Common myeloid progenitor, CD34-positive (primary cell): Measurements from ENCODE around the gene GARIN5B.

Source experiments
- CTCF ChIA-PET: fragments of 350-600 bp; sonication (Branson Sonifier 250); formaldehyde crosslinking; loops from one replicate; lab custom pipeline; 2021; ENCODE audit warnings: antibody characterized with exemption; lab: Charles Lee
- POLR2A ChIA-PET: fragments of 350-600 bp; sonication (Branson Sonifier 250); formaldehyde crosslinking; loops from one replicate; lab custom pipeline; 2021; ENCODE audit warnings: antibody characterized with exemption; lab: Charles Lee
- DNase-seq, 3 donors: peaks; one replicate each; pipeline versions ENCODE4 v3.0.0 to v3.0.0-alpha.2; 2013
- H3K27ac ChIP-seq, 2 experiments: 1 replicate in 1 of 2; 2 replicates in 1 of 2; pipeline ENCODE4 v1.7.0; 2013; ENCODE audit warnings: inconsistent platforms in 2 of 2, low read length in 2 of 2, mild to moderate bottlenecking in 2 of 2, low read depth in 1 of 2, moderate library complexity in 1 of 2; ENCODE audit not compliant: severe bottlenecking in 2 of 2, insufficient read depth in 1 of 2, poor library complexity in 1 of 2
- H3K27me3 ChIP-seq, 5 experiments: replicated peaks in 2 of 5; 1 replicate in 3 of 5; 2 replicates in 2 of 5; pipeline versions ENCODE4 v1.6.1 to v1.7.0; 2013; ENCODE audit warnings: low read length in 4 of 5, mild to moderate bottlenecking in 2 of 5, moderate library complexity in 2 of 5, inconsistent platforms in 1 of 5; ENCODE audit not compliant: insufficient read depth in 5 of 5, control insufficient read depth in 4 of 5
- H3K36me3 ChIP-seq, 4 experiments: 1 replicate in 2 of 4; 2 replicates in 2 of 4; pipeline versions ENCODE4 v1.6.1 to v1.7.0; 2013; ENCODE audit warnings: low read length in 3 of 4, control low read depth in 1 of 4, mild to moderate bottlenecking in 1 of 4; ENCODE audit not compliant: control insufficient read depth in 4 of 4, insufficient read depth in 4 of 4
- H3K4me1 ChIP-seq, 4 experiments: 1 replicate in 3 of 4; 2 replicates in 1 of 4; pipeline versions ENCODE4 v1.6.1 to v1.7.1; 2013; ENCODE audit warnings: low read length in 3 of 4, mild to moderate bottlenecking in 3 of 4, control low read depth in 1 of 4, inconsistent platforms in 1 of 4, moderate library complexity in 1 of 4; ENCODE audit not compliant: control insufficient read depth in 4 of 4, insufficient read depth in 4 of 4; ENCODE audit errors: control extremely low read depth in 1 of 4
- H3K4me3 ChIP-seq, 7 experiments: 1 replicate in 4 of 7; 2 replicates in 3 of 7; pipeline versions ENCODE4 v1.5.1 to v1.7.0; 2013; ENCODE audit warnings: mild to moderate bottlenecking in 7 of 7, low read length in 6 of 7, moderate library complexity in 6 of 7, inconsistent platforms in 2 of 7, low read depth in 2 of 7, control low read depth in 1 of 7; ENCODE audit not compliant: insufficient read depth in 4 of 7, control insufficient read depth in 1 of 7; ENCODE audit errors: extremely low read depth in 1 of 7
- H3K9me3 ChIP-seq, 5 experiments: 1 replicate in 4 of 5; 2 replicates in 1 of 5; pipeline versions ENCODE4 v1.6.1 to v1.7.1; 2013; ENCODE audit warnings: low read length in 4 of 5, mild to moderate bottlenecking in 2 of 5, inconsistent platforms in 1 of 5, low read depth in 1 of 5, moderate library complexity in 1 of 5; ENCODE audit not compliant: control insufficient read depth in 4 of 5, insufficient read depth in 2 of 5; ENCODE audit errors: control extremely low read depth in 1 of 5
- WGBS: methylation state at CpG from one replicate; pipeline ENCODE4 v1.1.5; 2013; ENCODE audit not compliant: insufficient coverage; 5-methylcytosine and 5-hydroxymethylcytosine counted together

The GARIN5B gene

DNA sequence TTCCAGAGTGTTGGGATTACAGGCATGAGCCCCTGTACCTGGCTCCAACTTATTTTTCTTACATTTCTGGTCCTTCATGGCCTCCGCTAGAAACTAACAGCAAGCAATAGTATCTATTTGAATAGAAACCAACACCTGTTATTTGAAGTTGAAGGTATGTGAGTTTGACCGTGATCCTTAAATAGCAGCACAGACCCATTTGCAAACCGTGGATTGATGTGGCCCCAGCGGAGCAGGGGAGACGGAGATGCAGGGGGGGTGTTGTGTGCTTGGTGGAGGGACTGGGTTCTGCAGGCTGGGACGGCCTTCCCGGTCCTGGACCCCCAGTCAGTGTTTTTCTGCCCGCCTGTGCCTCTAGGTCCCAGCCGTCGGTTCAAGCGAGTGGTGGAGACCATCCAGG lies 54.8 kb downstream of the GARIN5B start:
- Histone ChIP-seq H3K4me3 (no peak overlapping the region), H3K27ac (no peak overlapping the region), H3K36me3 (peaks cover 0 to 28% (median 8%) of the 10 kb centered on the region in 4 experiments), H3K9me3 (no peaks in the 10 kb centered on the region), H3K27me3 (no peaks in the 10 kb centered on the region), H3K4me1 (peaks cover 0 to 3% (median 0%) of the 10 kb centered on the region in 4 experiments)
- WGBS: 90% methylated on average over 3 of the region's 11 CpGs
- CTCF ChIA-PET: no interaction called here
- POLR2A ChIA-PET: no interaction called here
- DNase-seq: no peak

DNA sequence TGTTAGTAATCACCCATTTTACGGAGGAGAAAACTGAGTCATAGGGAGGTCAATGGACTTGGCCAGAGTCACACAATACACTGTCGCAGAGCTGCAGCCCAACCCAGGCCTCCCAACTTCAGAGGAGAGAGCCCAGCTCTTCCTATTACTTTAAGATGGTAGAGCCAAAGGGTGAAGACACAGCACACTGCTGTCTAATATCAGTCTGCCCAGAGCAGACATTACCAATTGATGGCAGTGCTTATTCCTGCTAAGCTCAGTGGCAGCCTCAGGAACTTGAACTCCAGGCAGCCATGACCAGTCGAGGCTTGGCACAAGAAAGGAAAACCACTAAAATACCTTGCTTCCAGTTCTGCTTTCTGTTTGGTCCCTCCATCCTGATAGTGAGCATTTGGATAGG lies 56.3 kb downstream of the GARIN5B start:
- Histone ChIP-seq H3K4me1 (peaks cover 0 to 13% (median 7%) of the 10 kb centered on the region in 4 experiments), H3K27me3 (no peaks in the 10 kb centered on the region), H3K4me3 (no peak overlapping the region), H3K27ac (no peak overlapping the region), H3K36me3 (peaks cover 0 to 24% (median 8%) of the 10 kb centered on the region in 4 experiments), H3K9me3 (no peaks in the 10 kb centered on the region)
- no peak for DNase-seq
- CTCF ChIA-PET: interaction anchor here (0.9 to 1.2 kb wide), 3 partner anchors 12 to 78 kb away, joined by 3 to 4 read pairs (median 4); partner anchors contain the start of gene TMEM238
- POLR2A ChIA-PET: no interaction called here
- WGBS: 100% methylated on average over 2 of the region's 3 CpGs

DNA sequence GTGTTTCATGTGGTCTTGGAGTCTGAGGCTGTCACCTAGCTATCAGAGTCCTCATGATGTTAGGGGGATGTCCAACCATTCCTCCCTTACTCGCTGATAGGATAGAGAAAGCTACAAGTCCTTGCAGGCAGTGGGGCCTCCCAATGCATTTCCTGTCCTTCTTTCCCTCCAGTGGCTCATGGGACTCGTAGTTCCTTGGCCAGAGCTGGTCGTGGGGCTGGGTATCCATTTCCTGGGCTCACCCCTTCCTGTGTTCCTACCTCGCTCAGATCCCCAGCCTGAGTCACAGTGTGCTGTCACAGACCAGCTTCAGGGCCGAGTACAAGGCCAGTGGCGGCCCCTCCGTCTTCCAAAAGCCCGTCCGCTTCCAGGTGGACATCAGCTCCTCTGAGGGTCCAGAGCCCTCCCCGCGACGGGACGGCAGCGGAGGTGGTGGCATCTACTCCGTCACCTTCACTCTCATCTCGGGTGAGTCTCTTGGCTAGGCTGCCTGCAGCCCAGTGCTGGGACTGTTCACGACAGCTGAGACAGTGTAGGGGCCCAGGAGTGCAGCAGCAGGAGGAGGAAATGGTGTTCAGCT lies 57.0 kb downstream of the GARIN5B start:
- Histone ChIP-seq H3K4me3 (no peak overlapping the region), H3K27me3 (no peaks in the 10 kb centered on the region), H3K4me1 (peaks cover 0 to 18% (median 11%) of the 10 kb centered on the region in 4 experiments), H3K36me3 (peaks cover 0 to 24% (median 8%) of the 10 kb centered on the region in 4 experiments), H3K27ac (no peak overlapping the region), H3K9me3 (no peaks in the 10 kb centered on the region)
- CTCF ChIA-PET: interaction anchor here (0.9 to 1.2 kb wide), 3 partner anchors 12 to 78 kb away, joined by 3 to 4 read pairs (median 4); partner anchors contain the start of gene TMEM238
- no peak for DNase-seq
- WGBS: 94% methylated on average over 17 of the region's 17 CpGs
- POLR2A ChIA-PET: no interaction called here

DNA sequence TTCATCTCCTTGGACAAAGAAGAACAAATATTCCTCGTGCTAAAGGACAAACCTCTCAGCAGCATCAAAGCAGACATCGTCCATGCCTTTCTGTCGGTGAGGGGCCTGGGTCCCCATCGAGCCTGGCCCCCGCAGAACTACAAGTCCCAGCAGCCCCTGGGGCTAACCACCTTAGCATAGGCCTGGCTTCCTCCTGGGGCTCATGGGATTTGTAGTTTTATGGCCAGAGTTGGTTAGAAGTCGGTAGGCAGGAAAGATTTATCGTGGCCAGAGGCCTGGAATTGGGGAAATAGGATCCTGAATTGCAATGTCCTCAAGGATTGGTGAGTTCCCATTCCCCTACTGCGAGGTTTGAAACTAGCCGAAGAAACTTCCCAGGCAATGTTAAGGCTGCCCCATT lies 57.6 kb downstream of the GARIN5B start:
- DNase-seq: peak in 2 of 3 donors; percentile 66 to 72

DNA sequence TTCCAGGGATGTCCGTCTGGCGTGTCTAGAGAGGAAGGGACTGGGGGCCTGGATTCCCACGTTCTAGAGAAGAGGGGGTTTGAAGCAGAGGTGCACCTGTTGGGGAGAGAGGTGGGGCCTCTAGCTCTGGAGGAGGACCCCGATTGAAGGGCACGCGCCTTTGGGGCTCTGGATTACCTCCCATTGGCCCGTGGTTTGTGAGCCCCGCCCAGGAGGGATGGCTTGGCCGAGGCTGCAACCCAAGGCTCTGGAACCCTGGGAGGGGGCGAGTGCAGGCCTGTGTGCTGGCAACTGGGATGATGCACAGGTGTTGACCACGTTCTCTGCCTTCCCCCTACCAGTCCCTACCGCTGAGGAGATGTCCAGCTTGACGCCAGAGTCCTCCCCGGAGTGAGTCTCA lies 58.1 kb downstream of the GARIN5B start:
- Histone ChIP-seq H3K4me1 (peaks cover 0 to 18% (median 11%) of the 10 kb centered on the region in 4 experiments), H3K4me3 (no peak overlapping the region), H3K9me3 (no peaks in the 10 kb centered on the region), H3K36me3 (peaks cover 0 to 21% (median 8%) of the 10 kb centered on the region in 4 experiments), H3K27me3 (no peaks in the 10 kb centered on the region), H3K27ac (no peak overlapping the region)
- ChIA-PET CTCF (no interaction called here), POLR2A (no interaction called here)
- no peak for DNase-seq
- WGBS: 94% methylated on average over 10 of the region's 14 CpGs

More for the DNA sequence above, 57.6 kb downstream of the GARIN5B start:
- Histone ChIP-seq H3K27ac (no peak overlapping the region), H3K4me3 (no peak overlapping the region), H3K27me3 (no peaks in the 10 kb centered on the region), H3K4me1 (peaks cover 0 to 18% (median 11%) of the 10 kb centered on the region in 4 experiments), H3K9me3 (no peaks in the 10 kb centered on the region), H3K36me3 (peaks cover 0 to 24% (median 8%) of the 10 kb centered on the region in 4 experiments)
- WGBS: 83% methylated on average over 8 of the region's 9 CpGs
- CTCF ChIA-PET: interaction anchor here (1.1 to 1.2 kb wide), 2 partner anchors 13 to 79 kb away, joined by 4 read pairs; partner anchors contain the start of gene TMEM238
- POLR2A ChIA-PET: no interaction called here
